ENCODE results near the gene TEC. TPM values are rescaled to one million over a fixed set of nuclear protein-coding genes. Genes with fewer than 3 reads are reported as not detected.

The TEC gene
- total RNA-seq, 1 donor from 2014 or later, result 0.53 TPM

GRCh38 chr4:48196758-48197504, 72.7 kb downstream of the TEC start:
- no peak for TF ChIP-seq CTCF (IDR thresholded peaks at IDR 0.05; ENCODE audit: insufficient read depth, low read length, severe bottlenecking)
- Histone ChIP-seq H3K27me3 (ENCODE audit: control insufficient read depth, insufficient read depth, low read length) (no peaks in the 10 kb centered on the region), H3K36me3 (ENCODE audit: control insufficient read depth, insufficient read depth, low read length) (no peaks in the 10 kb centered on the region), H3K4me3 (ENCODE audit: low read depth, low read length) (no peak overlapping the region)
- FAIRE-seq (no peak), DNase-seq (ENCODE audit: low read depth) (no peak)

- Histone ChIP-seq H3K4me3 (ENCODE audit: low read depth, low read length) (no peak overlapping the region), H3K36me3 (ENCODE audit: control insufficient read depth, insufficient read depth, low read length) (no peaks in the 10 kb centered on the region), H3K27me3 (ENCODE audit: control insufficient read depth, insufficient read depth, low read length) (no peaks in the 10 kb centered on the region)
- DNase-seq (ENCODE audit: low read depth) (no peak), FAIRE-seq (no peak)
- TF ChIP-seq CTCF (IDR thresholded peaks at IDR 0.05; ENCODE audit: insufficient read depth, low read length, severe bottlenecking), result no peak
These were observed 73.8 kb downstream of the TEC start for GRCh38 chr4:48195853-48196252.

- Histone ChIP-seq H3K27me3 (ENCODE audit: control insufficient read depth, insufficient read depth, low read length) (no peaks in the 10 kb centered on the region), H3K4me3 (ENCODE audit: low read depth, low read length) (no peak overlapping the region), H3K36me3 (ENCODE audit: control insufficient read depth, insufficient read depth, low read length) (no peaks in the 10 kb centered on the region)
- no peak for FAIRE-seq
- no peak for TF ChIP-seq CTCF (IDR thresholded peaks at IDR 0.05; ENCODE audit: insufficient read depth, low read length, severe bottlenecking)
- peak; percentile 14 for DNase-seq (ENCODE audit: low read depth)
These were observed 74.3 kb downstream of the TEC start for GRCh38 chr4:48195374-48195773.

- FAIRE-seq (no peak), DNase-seq (ENCODE audit: low read depth) (no peak)
- no peak for TF ChIP-seq CTCF (IDR thresholded peaks at IDR 0.05; ENCODE audit: insufficient read depth, low read length, severe bottlenecking)
- Histone ChIP-seq H3K27me3 (ENCODE audit: control insufficient read depth, insufficient read depth, low read length) (no peaks in the 10 kb centered on the region), H3K36me3 (ENCODE audit: control insufficient read depth, insufficient read depth, low read length) (no peaks in the 10 kb centered on the region), H3K4me3 (ENCODE audit: low read depth, low read length) (no peak overlapping the region)
These were observed 74.7 kb downstream of the TEC start for GRCh38 chr4:48194971-48195370.

- DNase-seq (ENCODE audit: low read depth) (no peak), FAIRE-seq (no peak)
- Histone ChIP-seq H3K27me3 (ENCODE audit: control insufficient read depth, insufficient read depth, low read length) (no peaks in the 10 kb centered on the region), H3K36me3 (ENCODE audit: control insufficient read depth, insufficient read depth, low read length) (no peaks in the 10 kb centered on the region), H3K4me3 (ENCODE audit: low read depth, low read length) (no peak overlapping the region)
- no peak for TF ChIP-seq CTCF (IDR thresholded peaks at IDR 0.05; ENCODE audit: insufficient read depth, low read length, severe bottlenecking)
These were observed 75.6 kb downstream of the TEC start for GRCh38 chr4:48193921-48194468.
